Forelimb muscle (tissue), 1 donor: ENCODE results near the gene GLMN. TPM values are rescaled to one million over a fixed set of nuclear protein-coding genes. Genes with fewer than 3 reads are reported as not detected.
"Not testable (repeated sequence)": the region's sequence is repeated elsewhere in the genome, so short reads cannot be mapped to it uniquely, and the experiment has no call there.

Experiments
- DNase-seq: peaks from one replicate; pipeline ENCODE4 v3.0.0-alpha.2; 2013; ENCODE audit warnings: low read depth
- polyA plus RNA-seq: library from polyadenylated mRNA; unstranded; fragments of 120-200 nt; gene quantifications from one replicate; pipeline ENCODE4 v1.2.1, GENCODE V29; 2013; ENCODE audit not compliant: insufficient read length

GLMN gene
- polyA plus RNA-seq, 1 donor: 12.5 TPM

DNA sequence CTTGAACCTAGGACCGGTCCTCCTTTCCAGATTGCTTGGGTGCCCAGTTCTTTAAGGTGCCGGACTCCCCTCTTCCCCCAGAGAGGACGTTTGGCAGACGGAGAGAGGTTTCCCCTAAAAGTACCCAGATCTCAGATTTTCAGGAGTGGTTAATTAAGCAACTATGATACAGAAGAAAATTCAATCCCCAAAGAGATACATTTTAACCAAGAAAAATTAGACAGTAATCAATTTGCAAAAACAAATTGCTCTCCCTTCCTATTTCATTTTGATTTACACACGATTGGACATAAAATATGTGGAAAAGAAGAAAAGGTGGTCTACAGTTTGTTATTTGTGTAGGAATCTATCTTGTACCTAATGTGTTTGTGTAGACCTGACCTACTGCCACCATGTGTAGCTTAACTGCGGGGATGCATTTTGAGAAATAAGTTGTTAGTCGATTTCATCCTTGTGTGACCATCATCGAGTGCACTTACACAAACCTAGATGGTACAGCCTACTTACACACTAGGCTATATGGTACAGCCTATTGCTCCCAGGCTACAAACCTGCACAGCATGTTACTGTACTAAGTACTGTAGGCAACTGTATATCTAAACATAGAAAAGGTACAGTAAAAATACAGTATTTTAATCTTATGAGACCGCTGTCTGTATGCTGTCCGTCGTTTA is 827 bp upstream of the GLMN start:
- no peak for DNase-seq

DNA sequence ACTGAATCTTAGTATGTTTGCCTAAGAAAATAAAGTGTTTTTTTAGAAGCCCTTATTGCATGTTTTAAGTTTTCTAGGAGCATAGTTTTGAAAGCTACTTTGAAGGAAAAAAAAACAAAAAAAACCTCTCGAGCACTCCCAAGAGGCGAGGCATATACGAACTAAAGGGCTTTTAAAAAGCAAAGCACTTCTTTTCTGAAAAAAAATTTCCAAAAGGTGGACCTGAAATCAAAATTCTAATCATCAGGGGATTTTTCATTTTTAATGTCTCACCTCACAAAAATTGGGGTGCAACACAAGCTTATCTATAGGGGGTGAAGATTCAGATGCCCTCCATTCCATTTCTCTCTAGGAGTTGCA is 594 bp downstream of the GLMN start:
- DNase-seq: no peak

DNA sequence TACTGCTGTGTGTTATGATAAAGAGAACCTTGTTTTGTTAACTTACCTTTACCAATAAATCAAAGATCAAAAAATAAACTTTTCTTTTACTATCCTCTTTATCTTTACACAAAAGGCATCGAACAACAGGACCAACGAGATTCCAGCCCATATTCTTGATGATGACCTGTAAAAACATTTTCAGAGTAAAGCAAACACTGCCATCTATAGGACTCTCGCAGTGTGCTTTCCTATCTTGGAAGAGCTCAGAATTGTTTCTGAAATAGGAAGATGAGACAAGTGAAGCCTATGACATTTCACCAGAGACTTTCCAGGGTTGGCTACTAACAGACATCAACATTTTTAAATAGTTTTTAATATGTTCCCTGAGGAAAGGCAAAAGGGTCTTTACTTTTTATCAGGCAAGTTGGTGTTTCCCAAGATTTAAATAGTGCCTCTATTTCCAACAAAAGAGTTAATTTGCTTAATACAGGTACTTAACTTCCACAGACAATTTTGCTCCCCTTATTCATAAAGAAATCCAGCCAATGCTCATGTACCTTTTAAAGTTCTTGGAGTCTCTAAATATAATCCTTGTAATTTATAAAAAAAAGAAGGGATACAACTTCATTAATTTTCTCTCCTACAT is 7.3 kb downstream of the GLMN start:
- no peak for DNase-seq

DNA sequence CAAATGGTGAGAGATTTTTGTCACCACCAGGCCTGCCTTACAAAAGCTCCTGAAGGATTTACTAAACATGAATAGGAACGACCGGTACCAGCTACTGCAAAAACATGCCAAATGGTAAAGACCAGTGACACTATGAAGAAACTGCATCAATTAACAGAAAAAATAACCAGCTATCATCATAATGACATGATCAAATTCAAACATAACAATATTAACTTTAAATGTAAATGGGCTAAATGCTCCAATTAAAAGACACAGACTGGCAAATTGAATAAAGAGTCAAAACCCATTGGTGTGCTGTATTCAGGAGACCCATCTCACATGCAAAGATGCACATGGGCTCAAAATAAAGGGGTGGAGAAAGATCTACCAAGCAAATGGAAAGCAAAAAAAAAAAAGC is 17.4 kb downstream of the GLMN start:
- not testable (repeated sequence) for DNase-seq

DNA sequence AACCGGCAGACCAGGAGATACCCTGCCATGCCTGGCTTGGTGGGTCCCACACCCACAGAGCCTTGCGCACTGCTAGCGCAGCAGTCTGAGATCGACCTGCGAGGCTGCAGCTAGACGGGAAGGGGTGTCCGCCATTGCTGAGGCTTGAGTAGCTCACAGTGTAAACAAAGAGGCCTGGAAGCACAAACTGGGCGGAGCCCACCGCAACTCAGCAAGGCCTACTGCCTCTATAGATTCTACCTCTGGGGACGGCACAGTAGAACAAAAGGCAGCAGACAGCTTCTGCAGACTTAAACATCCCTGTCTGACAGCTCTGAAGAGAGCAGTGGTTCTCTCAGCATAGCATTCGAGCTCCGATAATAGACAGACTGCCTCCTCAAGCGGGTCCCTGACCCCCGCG is 19.0 kb downstream of the GLMN start:
- DNase-seq: not testable (repeated sequence)

GRCh38 chr1:92277105-92277723 is 21.6 kb downstream of the GLMN start:
- DNase-seq: no peak

DNA sequence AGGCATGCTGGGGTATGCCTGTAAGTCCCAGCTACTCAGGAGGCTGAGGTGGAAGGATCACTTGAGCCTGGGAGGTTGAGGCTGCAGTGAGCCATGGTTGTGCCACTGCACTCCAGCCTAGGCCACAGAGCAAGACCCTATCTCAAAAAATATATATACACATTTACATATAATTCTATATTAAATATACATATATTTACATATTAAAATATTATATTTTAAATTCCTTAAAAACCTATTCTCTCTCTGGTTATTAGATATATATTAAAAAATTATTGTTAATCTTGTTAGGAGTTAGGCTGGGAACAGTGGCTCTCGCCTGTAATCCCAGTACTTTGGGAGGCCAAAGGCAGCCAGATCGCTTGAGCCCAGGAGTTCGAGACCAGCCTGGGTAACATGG is 22.7 kb downstream of the GLMN start:
- no peak for DNase-seq

DNA sequence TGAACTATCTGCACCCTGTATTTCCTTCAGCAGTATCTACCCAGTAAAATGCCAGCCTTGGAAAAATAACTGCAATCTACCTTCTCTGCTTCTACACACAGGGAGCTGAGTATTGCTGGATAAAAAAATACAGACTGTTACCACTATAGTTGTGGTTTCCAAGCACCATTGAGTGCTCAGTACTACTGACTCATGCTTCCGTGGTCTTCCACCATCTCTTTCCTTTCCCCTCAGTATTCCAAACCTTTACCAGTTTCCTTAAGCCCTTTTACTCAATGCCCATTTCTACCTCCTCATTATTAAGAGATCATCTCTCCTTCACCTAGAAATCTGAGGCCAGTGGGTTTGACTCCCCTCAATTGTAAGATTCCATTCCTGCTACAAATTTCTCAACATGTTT is 23.8 kb downstream of the GLMN start:
- DNase-seq: no peak

GRCh38 chr1:92273039-92273438 is 25.7 kb downstream of the GLMN start:
- no peak for DNase-seq

DNA sequence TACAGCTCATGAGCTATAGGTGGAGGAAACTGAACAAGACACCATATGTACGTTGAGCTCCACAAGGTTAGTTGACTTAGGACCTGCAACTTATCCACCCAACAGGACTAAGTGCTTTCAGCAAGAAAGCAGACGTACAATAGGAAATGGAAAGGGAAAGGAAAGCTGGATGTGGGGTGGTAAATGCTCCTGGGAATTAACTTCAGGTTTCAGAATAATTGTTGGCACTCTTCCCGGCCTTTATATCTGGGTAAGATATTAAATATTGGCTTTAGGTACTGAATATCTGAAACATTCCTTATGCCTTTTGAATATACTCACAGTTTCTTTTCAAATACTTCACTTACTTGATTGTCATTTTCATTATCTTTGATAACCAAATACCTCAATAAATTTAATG is 36.3 kb downstream of the GLMN start:
- no peak for DNase-seq

DNA sequence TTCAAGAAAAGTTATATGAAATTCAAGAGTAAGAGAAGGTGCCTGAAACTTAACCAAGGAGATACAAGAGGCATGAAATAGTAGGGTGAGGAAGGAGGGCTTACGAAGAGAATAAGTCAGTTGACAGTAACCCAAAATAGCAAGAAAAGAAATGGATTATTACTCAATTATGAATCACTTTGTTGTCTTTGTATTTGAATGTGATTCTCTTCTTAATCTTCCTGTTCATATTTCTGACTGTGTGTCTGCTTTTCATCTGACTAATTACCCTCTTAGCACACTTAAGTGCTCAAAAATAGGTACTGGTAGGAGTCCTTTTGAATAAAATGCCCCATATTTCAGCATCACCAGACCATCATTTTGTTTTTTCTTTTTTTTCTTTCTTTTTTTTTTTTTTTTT is 39.4 kb downstream of the GLMN start:
- DNase-seq: no peak

DNA sequence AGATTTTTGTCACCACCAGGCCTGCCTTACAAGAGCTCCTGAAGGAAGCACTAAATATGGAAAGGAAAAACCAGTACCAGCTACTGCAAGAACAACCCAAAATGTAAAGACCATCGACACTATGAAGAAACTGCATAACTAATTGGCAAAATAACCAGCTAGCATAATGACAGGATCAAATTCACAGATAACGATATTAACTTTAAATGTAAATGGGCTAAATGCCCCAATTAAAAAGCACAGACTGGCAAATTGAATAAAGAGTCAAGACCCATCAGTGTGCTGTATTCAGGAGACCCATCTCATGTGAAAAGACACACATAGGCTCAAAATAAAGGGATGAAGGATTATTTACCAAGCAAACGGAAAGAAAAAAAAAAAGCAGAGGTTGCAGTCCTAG is 44.1 kb downstream of the GLMN start:
- not testable (repeated sequence) for DNase-seq

- DNase-seq: no peak
Measured at GRCh38 chr1:92244376-92244775, 54.4 kb downstream of the GLMN start.

DNA sequence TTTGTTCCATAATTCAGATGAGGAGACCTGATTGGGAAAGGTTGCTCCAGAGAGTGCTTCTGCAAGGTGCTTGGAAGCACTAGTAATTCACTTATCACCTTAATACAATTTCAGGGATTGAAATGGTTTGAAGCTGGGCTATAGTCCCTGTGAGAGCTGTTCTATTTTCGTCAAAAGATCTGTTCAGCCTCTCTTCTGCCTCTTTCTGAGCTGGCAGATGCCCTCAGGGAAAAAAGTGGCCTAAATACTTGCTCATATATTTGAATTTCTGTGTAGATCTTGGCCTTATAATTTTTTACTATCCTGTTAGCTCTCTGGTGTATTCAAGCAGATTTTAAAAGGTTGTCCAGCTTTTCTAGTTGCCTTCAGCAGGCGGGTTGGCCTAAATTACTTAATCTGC is 58.8 kb downstream of the GLMN start:
- no peak for DNase-seq

GRCh38 chr1:92230736-92231135 is 68.1 kb downstream of the GLMN start:
- no peak for DNase-seq

DNA sequence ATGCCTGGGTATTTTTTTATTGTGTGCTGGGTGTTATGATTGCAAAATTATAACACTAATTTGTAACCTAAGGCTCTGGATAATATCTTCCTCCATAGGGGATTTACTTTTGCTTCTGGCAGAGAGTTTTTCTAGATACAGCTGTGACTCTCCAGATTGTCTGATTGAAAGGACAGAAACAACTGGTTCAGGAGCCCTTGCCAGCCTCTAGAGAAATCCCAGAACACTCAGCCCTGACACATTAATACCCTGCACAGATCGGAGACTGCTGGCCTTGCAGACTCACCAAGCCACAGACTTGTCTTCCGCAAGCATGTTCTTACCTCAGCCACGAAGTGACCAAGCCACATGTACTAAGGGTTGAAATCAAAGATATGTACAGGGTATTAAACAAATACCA is 70.4 kb downstream of the GLMN start:
- DNase-seq: no peak

GRCh38 chr1:92219028-92219427 is 79.8 kb downstream of the GLMN start:
- DNase-seq: no peak

- no peak for DNase-seq
Measured at GRCh38 chr1:92218559-92218958, 80.2 kb downstream of the GLMN start.

GRCh38 chr1:92217721-92218120 is 81.1 kb downstream of the GLMN start, which contains the start of gene C1orf146:
Gene C1orf146, plus strand, starts transcription at chr1:92217915. Its CDS starts 13,506 bp downstream, at chr1:92231421.
- no peak for DNase-seq

DNA sequence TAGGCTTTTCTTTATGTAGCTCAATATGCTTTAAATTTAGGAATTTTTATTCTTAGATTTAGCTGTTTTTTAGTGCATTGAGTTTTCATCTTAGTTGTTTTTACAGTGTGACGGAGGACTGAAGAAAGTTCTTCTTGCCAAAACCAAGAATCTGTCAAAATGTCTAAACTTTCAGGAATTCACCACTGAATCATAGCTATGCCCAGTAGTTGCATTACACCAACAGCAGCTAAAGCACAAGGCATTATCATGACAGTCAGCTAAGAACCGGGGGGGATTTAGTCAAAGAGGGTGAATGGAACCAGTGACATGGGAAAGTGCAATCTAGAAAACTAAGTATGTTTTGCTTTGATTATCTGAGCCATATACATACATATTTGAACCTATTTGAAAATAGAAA is 87.6 kb downstream of the GLMN start:
- DNase-seq: no peak

GRCh38 chr1:92210701-92211100 is 88.1 kb downstream of the GLMN start:
- DNase-seq: no peak

DNA sequence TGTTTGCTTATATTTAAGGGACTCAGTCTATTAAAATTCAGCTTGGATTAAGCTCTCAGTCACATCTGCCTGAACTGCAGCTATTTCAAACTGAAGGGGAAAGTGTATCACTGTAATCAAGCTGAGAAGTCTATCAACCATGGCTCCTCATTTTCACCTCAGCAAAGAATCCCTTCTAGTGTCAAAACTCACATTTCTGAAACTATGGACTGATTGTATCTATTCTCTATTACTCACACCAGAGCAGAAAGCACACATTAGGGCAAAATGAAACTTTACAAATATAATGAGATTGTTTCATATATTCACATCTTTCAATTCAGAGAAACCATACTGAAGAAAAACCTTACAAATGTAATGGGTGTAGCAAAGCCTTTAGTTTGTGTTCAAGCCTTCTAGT is 95.7 kb downstream of the GLMN start:
- no peak for DNase-seq

DNA sequence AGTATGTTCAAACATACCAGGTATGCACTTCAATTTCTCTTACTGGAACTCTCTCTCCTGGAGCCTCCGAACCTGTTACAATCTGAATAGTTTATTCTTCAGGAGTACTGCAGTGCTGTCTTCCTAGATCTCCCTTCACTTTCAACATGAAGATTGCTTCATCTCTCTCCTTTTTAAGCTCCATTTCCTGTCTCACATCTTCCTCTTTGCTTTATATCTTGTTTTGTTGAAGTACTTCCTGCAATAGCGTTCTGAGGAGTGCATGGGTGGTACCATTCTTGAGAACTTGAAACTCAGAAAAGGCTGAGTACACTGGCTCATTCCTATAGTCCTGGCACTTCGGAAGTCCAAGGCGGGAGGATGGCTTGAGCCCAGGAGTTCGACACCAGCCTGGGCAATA is 96.8 kb downstream of the GLMN start:
- DNase-seq: no peak
